GM10847 (cell line): Measurements from ENCODE around the gene RALGAPB.

Experiments used
- POLR2A ChIP-seq: IDR thresholded peaks from 2 replicates; pipeline ENCODE4 v1.6.1; 2011; ENCODE audit not compliant: insufficient read length; ENCODE audit errors: extremely low read depth

The RALGAPB gene

DNA sequence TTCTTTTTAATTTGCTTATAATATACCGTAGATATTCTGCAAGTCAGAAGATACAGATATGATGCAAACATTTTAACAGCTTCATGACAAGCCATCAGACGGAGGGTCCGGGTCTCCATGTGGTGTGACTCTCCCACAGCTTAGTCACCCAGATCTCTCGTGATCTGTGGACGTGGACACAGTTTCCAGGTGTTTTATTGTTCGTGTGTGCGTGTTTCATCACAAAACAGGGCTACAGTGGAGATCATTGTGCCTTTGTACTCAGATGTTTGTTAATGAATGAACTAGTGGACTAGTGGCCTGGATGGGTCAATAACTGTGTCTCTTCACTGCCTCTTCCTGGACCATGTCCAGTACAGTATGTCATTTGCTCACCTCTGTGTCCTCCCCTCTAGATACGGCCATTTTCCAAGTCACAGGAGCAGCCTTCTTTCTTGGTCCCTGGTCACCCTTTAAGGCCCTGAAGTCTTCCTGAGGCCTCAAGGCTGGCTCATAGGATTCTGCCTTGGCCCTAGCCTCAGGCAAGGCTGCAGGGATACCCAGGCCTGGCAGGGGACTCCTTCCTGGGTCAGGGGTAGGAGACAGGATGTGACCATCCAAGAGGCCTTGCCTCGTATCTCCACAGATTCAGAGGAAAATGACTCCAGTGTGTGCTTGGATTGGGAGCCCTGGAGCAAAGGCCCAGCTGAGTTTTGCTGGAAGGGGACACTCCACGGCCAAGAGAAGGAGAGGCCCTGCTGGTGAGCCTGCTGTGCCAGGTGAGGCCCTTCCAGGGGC is 112.9 kb downstream of the RALGAPB start:
- TF ChIP-seq POLR2A = no peak

DNA sequence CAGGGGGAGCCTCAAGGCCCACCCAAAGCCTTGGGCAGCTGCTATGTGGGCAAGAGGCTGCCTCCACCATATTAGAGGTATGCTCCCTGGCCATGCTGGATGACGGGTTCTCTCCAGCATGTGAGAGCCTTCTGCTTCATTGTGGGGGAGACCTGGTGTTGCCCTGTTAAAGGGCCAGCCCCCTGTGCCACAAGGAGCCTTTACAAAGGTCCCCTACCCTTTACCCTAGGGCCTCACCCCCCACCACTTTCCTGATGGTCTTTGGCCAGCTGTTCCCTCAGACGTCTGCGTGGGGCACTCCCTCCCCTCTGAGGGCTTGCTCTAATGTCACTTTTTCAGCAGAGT is 113.5 kb downstream of the RALGAPB start:
- no peak for TF ChIP-seq POLR2A

DNA sequence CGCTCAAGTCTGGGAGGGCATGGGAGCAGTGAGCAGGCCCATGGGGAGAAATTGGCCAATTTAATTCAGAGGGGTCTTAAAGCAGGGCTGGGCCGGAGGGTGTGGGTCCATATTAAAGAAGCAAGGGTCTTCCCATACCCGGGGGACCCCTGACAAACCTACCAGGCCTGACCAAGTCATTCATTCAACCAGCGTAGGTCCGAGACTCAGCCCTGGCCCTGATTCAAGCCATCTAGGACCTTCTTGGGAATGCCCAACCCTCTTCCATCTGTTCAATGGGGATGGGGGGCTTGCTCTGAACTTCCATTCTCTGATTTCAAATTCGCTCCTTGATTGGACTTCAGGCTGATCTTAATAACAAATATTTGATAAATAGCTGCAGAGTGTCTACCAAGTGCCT is 115.7 kb downstream of the RALGAPB start:
- TF ChIP-seq POLR2A = no peak

DNA sequence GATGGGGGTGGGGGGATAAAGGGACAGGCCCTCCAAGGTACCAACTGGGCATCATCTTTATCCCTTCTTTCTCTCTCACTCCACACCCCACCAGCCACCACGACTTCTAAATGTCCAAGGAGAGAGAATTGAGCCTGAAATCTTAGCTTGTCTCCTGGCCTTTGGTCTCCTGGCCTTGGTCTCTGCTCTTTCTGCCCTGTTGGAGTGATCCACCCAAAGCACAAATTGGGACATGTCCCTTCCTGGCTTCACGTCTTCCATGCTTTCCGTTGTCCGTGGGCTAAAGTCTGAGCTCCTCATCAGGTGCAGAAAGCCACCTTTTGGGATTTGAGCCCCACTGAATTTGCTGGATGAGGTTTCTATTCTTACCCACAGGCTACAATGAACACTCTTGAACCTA is 116.7 kb downstream of the RALGAPB start:
- TF ChIP-seq POLR2A = no peak

GRCh38 chr20:38589967-38590675 is 117.5 kb downstream of the RALGAPB start:
- TF ChIP-seq POLR2A = no peak

GRCh38 chr20:38590676-38591473 is 118.2 kb downstream of the RALGAPB start:
- no peak for TF ChIP-seq POLR2A

DNA sequence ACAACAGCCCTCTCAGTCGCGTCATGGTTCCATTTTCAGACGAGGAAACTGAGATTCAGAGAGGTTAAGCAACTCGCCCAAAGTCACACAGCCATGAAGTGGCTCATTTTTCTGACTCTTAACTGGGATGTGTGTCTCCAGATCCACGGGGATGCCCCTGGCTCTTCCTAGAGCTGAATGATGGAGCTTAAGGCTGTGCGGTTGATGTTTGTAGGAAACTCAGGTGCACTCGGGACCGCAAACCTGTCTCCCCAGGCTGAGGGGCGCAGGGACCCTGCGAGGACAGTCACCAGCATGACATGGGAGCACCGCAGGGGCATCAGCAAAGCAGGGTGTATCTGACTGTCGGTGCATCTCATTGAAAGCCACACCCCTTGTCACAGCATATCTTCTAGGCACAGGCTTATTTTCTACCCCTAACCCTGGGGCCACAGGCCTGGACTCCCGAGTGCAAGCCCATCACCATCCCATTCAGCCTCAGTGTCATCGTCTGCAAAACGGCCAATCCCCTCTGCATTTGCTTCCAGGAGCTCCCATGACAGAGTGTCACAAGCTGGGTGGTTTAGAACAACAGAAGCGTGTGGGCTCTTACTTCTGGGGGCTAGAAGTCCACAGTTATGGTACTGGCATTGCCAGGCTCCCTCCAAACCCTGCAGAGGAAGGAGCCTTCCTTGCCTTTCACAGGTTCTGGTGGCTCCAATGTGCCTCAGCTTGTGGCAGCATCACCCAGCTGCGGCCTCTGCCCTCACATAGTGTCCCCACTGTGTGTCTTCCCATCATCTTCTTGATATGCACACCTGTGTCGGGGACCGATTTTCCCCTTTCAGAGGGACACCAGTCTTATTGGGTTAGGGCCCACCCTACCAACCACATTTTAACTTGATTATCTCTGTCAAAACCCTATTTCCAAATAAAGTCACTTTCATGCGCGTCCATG is 119.1 kb downstream of the RALGAPB start:
- no peak for TF ChIP-seq POLR2A

- TF ChIP-seq POLR2A = no peak
Observed at GRCh38 chr20:38599410-38599882, 126.8 kb downstream of the RALGAPB start.

GRCh38 chr20:38600057-38600456 is 127.4 kb downstream of the RALGAPB start:
- TF ChIP-seq POLR2A = no peak

DNA sequence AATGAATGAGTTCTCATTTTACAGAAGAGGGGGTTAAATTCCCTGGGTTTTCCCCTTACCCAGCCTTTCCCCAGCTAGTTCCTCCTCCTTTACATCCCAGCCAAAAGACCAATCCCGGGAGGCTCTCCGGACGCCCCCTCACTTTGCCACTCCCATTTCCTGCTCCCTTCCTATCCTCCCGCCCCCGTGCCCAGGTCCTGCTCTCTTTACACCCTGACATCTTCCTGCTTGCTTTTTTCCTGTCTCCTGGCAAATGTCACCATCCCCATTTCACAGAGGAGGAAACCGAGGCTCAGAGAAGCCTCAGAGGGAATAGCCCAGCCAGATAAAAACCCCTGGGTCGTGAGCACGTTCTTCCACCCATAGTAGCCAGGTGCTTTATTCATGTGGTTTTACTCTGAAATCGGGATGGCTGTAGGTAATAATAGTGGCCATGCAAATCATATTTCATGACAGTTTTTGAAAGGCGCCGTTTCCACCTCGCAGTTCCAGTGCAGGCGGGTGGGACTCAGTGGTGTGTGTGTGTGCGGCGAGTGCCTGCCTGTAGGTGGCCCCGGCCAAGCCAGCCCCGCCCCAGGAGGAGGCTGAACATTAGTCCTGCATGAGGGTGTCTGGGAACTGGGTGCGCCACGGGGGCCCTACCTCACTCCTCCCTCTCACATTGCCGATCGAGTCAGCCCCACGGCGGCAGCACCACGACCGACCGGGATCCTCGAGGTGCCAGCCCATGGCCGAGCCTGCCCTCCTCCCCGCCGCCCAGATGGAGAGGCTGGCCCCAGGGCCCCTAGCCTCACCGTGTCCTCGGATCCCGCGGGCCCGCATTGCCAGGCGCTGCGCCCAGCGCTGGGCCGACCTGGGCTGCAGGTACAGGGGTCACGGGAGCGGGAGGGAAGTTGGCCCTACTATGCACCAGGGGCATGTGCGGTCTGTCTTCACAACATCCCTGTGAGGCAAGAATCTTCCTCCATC is 128.9 kb downstream of the RALGAPB start, which contains the start of gene ARHGAP40:
Gene ARHGAP40, plus strand, starts transcription at position 594 of the 969 bp plus-strand sequence.
- no peak for TF ChIP-seq POLR2A

DNA sequence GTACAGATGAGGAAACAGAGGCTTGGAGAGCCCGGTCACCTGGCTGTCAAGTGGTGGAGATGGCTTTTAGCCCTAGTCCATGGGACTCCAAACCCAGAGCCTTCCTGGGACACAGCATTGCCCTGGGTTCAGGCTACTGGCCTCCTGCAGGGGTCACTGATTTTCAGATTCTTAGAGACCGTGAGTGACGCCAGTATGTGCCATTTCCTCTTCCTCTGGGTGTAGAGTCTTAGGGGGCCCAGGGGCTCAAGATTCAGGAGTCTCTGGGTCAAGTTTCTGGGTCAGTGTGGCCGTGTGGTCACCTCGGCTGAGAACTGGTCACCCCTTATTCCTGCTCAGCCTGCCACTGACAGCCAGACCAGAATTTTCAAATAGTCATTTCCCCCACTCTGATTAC is 129.5 kb downstream of the RALGAPB start:
- no peak for TF ChIP-seq POLR2A

DNA sequence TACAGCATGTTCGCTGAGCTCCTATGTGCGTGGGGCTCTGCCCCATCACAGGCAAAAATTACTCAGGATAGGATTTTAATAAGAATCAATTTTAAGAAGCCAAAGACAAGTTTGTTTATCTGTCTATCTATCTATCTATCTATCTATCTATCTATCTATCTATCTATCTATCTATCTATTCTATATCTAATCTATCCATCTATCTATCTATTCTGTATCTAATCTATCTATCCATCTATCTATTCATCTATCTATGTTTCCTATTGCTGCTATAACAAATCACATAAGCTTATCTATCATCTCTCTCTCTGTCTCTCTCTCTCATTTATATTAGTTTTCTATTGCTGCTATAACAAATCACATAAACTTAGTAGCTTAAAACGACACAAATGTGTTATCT is 130.6 kb downstream of the RALGAPB start:
- no peak for TF ChIP-seq POLR2A

DNA sequence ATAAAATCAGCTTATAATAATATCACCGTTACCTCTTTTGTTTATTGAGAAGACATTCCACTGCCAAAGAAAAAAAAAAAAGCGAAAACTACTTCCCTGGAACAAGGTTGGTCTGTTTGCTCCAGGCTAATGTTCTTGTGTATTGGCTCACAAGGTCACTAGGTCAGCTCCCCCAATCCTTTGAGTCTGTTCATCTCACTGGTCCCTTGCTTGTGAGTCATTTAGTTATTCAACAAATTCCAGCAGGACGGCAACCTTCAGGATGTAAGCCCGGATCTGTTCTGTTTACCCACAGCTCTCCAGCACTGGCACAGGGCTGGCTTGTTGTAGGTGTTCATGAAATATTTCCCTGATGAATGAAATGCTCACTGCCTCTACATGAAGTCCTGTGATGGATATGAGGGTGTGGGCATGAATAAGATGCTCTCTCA is 132.2 kb downstream of the RALGAPB start:
- TF ChIP-seq POLR2A = no peak
